Measurements from ENCODE around the gene SEMA4C.

DNA sequence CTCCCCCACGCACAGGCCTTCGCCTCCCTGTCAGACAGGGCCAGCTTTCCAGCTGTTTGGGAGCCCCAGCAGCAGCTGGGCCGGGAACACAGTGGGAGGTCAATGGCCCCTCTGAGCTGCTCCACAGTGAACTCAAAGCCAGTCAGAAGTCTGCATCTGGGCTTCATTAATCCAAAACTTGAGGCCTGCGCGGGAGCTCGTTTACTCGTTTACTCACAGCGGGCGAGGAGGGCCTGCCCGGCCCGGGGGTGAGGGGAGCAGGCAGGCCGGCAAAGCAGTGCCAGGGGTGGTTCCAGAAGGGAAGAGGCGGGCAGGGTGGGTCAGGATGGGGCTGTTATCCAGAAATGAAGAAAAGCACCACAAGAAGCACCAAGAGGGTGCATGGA, 36.8 kb upstream of the SEMA4C start:
- TF ChIP-seq EZH2phosphoT487 (IDR thresholded peaks at IDR 0.05; ENCODE audit: borderline replicate concordance, low read depth): no peak
- TF ChIP-seq, protein P1, sequence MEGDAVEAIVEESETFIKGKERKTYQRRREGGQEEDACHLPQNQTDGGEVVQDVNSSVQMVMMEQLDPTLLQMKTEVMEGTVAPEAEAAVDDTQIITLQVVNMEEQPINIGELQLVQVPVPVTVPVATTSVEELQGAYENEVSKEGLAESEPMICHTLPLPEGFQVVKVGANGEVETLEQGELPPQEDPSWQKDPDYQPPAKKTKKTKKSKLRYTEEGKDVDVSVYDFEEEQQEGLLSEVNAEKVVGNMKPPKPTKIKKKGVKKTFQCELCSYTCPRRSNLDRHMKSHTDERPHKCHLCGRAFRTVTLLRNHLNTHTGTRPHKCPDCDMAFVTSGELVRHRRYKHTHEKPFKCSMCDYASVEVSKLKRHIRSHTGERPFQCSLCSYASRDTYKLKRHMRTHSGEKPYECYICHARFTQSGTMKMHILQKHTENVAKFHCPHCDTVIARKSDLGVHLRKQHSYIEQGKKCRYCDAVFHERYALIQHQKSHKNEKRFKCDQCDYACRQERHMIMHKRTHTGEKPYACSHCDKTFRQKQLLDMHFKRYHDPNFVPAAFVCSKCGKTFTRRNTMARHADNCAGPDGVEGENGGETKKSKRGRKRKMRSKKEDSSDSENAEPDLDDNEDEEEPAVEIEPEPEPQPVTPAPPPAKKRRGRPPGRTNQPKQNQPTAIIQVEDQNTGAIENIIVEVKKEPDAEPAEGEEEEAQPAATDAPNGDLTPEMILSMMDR (IDR thresholded peaks at IDR 0.05): no peak
- no peak for TF ChIP-seq RXRA (IDR thresholded peaks at IDR 0.05; ENCODE audit: borderline replicate concordance, low read depth)
- no peak for TF ChIP-seq RAD21 (IDR thresholded peaks at IDR 0.05; ENCODE audit: low read length)

Measured in SK-N-SH (cell line).